GM12878 (cell line): ENCODE results near the gene SMIM7. TPM values are rescaled to one million over a fixed set of nuclear protein-coding genes. Genes with fewer than 3 reads are reported as not detected.

Experiments used
- ATAC-seq: fragments of 200-7000 bp; cut with Tn5 transposase; 3 replicates; pipeline ENCODE4 v1.9.1; 2020; ENCODE audit warnings: mild to moderate bottlenecking, moderate library complexity
- BruUV-seq: library from RNA; stranded (reverse); fragments of 400-500 nt; replicated peaks from 2 replicates; lab custom pipeline; 2021; lab: Mats Ljungman, UMichigan
- CTCF ChIA-PET: fragments of 300-600 bp; sonication (Branson Sonifier 250); formaldehyde crosslinking; extraction: SDS; loops from one replicate; lab custom pipeline; 2021; ENCODE audit warnings: inconsistent platforms; lab: Yijun Ruan, JAX
- POLR2A ChIA-PET: fragments of 350-600 bp; formaldehyde crosslinking; extraction: SDS; loops from one replicate; lab custom pipeline; 2021; ENCODE audit warnings: inconsistent platforms; lab: Charles Lee
- RAD21 ChIA-PET: fragments of 300-600 bp; sonication (Branson Sonifier 250); formaldehyde crosslinking; loops from one replicate; lab custom pipeline; 2023; ENCODE audit warnings: antibody characterized with exemption; ENCODE audit not compliant: unreplicated experiment; lab: Charles Lee
- SMC1A ChIA-PET: fragments of 300-600 bp; sonication (Branson Sonifier 250); formaldehyde crosslinking; loops from one replicate; lab custom pipeline; 2023; ENCODE audit not compliant: unreplicated experiment, uncharacterized antibody; lab: Charles Lee
- DNase-seq: peaks from one replicate; pipeline ENCODE4 v3.0.0-alpha.2; 2011; ENCODE audit warnings: low read depth, low spot score
- FAIRE-seq: peaks from 3 replicates; lab custom pipeline; 2011; peaks lifted over from hg19 to GRCh38; lab: Jason Lieb, UNC
- H2AFZ ChIP-seq: 2 replicates; pipeline ENCODE4 v1.6.0; 2011; ENCODE audit warnings: low read depth, low read length, control low read depth; ENCODE audit not compliant: control insufficient read depth
- H3K27ac ChIP-seq: 2 replicates; pipeline ENCODE4 v1.5.1; 2011; ENCODE audit warnings: control low read depth; ENCODE audit not compliant: control insufficient read depth, insufficient read depth
- H3K27me3 ChIP-seq, 2 experiments: replicated peaks in 1 of 2; 2 replicates each; pipeline versions ENCODE4 v1.6.0 to v1.6.1; 2011; ENCODE audit warnings: low read length in 1 of 2; ENCODE audit not compliant: control insufficient read depth in 2 of 2, insufficient read depth in 2 of 2
- H3K36me3 ChIP-seq, 2 experiments: 2 replicates each; pipeline ENCODE4 v1.5.1; 2011; ENCODE audit warnings: low read length in 1 of 2; ENCODE audit not compliant: control insufficient read depth in 2 of 2, insufficient read depth in 2 of 2
- H3K4me1 ChIP-seq: 2 replicates; pipeline ENCODE4 v1.6.1; 2011; ENCODE audit warnings: mild to moderate bottlenecking, low read length, moderate library complexity, mixed read lengths; ENCODE audit not compliant: control insufficient read depth, insufficient read depth
- H3K4me2 ChIP-seq: 2 replicates; pipeline ENCODE4 v1.6.0; 2011; ENCODE audit warnings: control low read depth; ENCODE audit not compliant: control insufficient read depth, insufficient read depth
- H3K4me3 ChIP-seq: fragments of 200-600 bp; sonication (generic); 2 replicates; pipeline ENCODE4 v1.5.1; 2016
- H3K79me2 ChIP-seq: 2 replicates; pipeline ENCODE4 v1.6.0; 2011; ENCODE audit warnings: low read length; ENCODE audit not compliant: control insufficient read depth, insufficient read depth
- H3K9ac ChIP-seq: 2 replicates; pipeline ENCODE4 v1.8.0; 2011; ENCODE audit warnings: low read length, control low read depth, mixed read lengths; ENCODE audit not compliant: control insufficient read depth, insufficient read depth
- H3K9me3 ChIP-seq: replicated peaks from 3 replicates; pipeline ENCODE4 v1.5.1; 2011; ENCODE audit warnings: mild to moderate bottlenecking, low read length; ENCODE audit not compliant: control insufficient read depth, insufficient read depth
- H4K20me1 ChIP-seq: 2 replicates; pipeline ENCODE4 v1.6.0; 2011; ENCODE audit not compliant: control insufficient read depth, insufficient read depth
- E4F1 ChIP-seq: fragments of 450-650 bp; IDR thresholded peaks from 2 replicates; pipeline ENCODE4 v1.6.1; 2018; ENCODE audit warnings: borderline replicate concordance, mild to moderate bottlenecking; ENCODE audit not compliant: partially characterized antibody
- FOS ChIP-seq: IDR thresholded peaks from 3 replicates; pipeline ENCODE4 v1.6.1; 2011; ENCODE audit warnings: borderline replicate concordance; ENCODE audit not compliant: insufficient read length; ENCODE audit errors: extremely low read depth
- JUNB ChIP-seq: IDR thresholded peaks from 2 replicates; pipeline ENCODE4 v1.6.1; 2016; ENCODE audit warnings: antibody characterized with exemption, mild to moderate bottlenecking
- NR2C2 ChIP-seq: IDR thresholded peaks from 2 replicates; pipeline ENCODE4 v1.6.1; 2011; ENCODE audit warnings: borderline replicate concordance, low read depth; ENCODE audit not compliant: control insufficient read depth, insufficient read length
- RUNX3 ChIP-seq: IDR thresholded peaks from 2 replicates; pipeline ENCODE4 v1.6.1; 2012; ENCODE audit warnings: low read length, inconsistent platforms
- WGBS: methylation state at CpG from one replicate; pipeline ENCODE4 v1.1.6; 2016; ENCODE audit warnings: low lambda C conversion rate; ENCODE audit not compliant: insufficient replicate concordance, insufficient coverage; ENCODE audit errors: missing lambda C conversion rate; 5-methylcytosine and 5-hydroxymethylcytosine counted together
- in situ Hi-C: fragments of 300-500 bp; cut with MboI; formaldehyde crosslinking; loops from 9 replicates; pipeline ENCODE4 v1.14.3; 2018; ENCODE audit warnings: mixed read lengths
- intact Hi-C: fragments of 100-400 bp; cut with micrococcal nuclease; formaldehyde crosslinking; loops from one replicate; pipeline ENCODE4 v1.14.2; 2022; ENCODE audit not compliant: unreplicated experiment
- polyA plus RNA-seq, 11 experiments: library from polyadenylated mRNA; depleted of rRNA in 4 of 11; unstranded in 6 of 11; stranded (reverse) in 5 of 11; fragments of >200 nt; fragmentation: Nextera tagmentation in 4 of 11; fragmentation: Illumina TruSeq in 1 of 11; extraction: Ambion mirVana in 4 of 11; extraction: Trizol in 1 of 11; gene quantifications; 1 replicate in 1 of 11; 2 replicates in 10 of 11; pipeline versions ENCODE4 v1.2.1 to v1.2.3, GENCODE V29; 2011 to 2016; ENCODE audit warnings: inconsistent platforms in 2 of 11, missing spikeins in 2 of 11, low read depth in 1 of 11
- total RNA-seq, 4 experiments: library from RNA; depleted of rRNA in 3 of 4; stranded (reverse); fragments of >200 nt in 3 of 4; fragmentation: Illumina TruSeq in 1 of 4; extraction: Trizol in 1 of 4; gene quantifications; 2 replicates each; pipeline versions ENCODE4 v1.2.1 to v1.2.3, GENCODE V29; 2013 to 2021
- TF ChIP-seq, protein P1 (sequence below): fragments of 450-650 bp; formaldehyde crosslinking; IDR thresholded peaks from 2 replicates; pipeline ENCODE4 v1.4.0; 2020; ENCODE audit warnings: mild to moderate bottlenecking, moderate library complexity

Gene SMIM7
- total and polyA plus RNA-seq, 10 of the 15 experiments (the other 5 are each of a cell fraction or from before 2014, with no cell fraction given): 45.7 to 170 (median 70.8) TPM

- TF ChIP-seq RUNX3 (no peak), FOS (no peak)
- Histone ChIP-seq H3K27ac (no peak overlapping the region), H3K4me1 (peaks cover 49% of the 10 kb centered on the region), H3K4me2 (0 out of 2 replicates have a peak overlapping the region, but pooled peaks have one; percentile 27), H3K79me2 (peaks cover 95% of the 10 kb centered on the region), H3K9ac (no peak overlapping the region), H3K9me3 (no peaks in the 10 kb centered on the region), H2AFZ (no peak overlapping the region), H3K36me3 (peaks cover 0 to 3% of the 10 kb centered on the region in 2 experiments; a peak in 3 of 4 replicates), H3K4me3 (no peak overlapping the region), H4K20me1 (peaks cover 11% of the 10 kb centered on the region; the same call in 1 of the 2 replicates), H3K27me3 (no peaks in the 10 kb centered on the region)
- no TSS peak for BruUV-seq
- POLR2A ChIA-PET: interaction anchor here (0.6 to 1.0 kb wide), 2 partner anchors 10 to 31 kb away, joined by 3 to 4 read pairs; no protein-coding TSS in a partner anchor
- no peak for FAIRE-seq
- in situ Hi-C loops (no loop called here), intact Hi-C loops (no loop called here)
- SMC1A ChIA-PET: interaction anchor here (1.0 to 4.5 kb wide), 2 partner anchors 10 to 27 kb away, joined by 3 to 26 read pairs; no protein-coding TSS in a partner anchor
- no peak for ATAC-seq
- WGBS: 75% methylated on average over 2 of the region's 2 CpGs
- CTCF ChIA-PET: interaction anchor here (2.4 kb wide), 1 partner anchor 10 kb away, joined by 5 read pairs; no protein-coding TSS in a partner anchor
- DNase-seq: no peak
- RAD21 ChIA-PET: interaction anchor here (0.6 kb wide), 1 partner anchor 27 kb away, joined by 3 read pairs; no protein-coding TSS in a partner anchor
These were observed 45.0 kb downstream of the SMIM7 start for GRCh38 chr19:16614941-16615340.

GRCh38 chr19:16613841-16614240 lies 46.1 kb downstream of the SMIM7 start:
- Histone ChIP-seq H3K9ac (no peak overlapping the region), H3K4me1 (peaks cover 54% of the 10 kb centered on the region), H3K27ac (no peak overlapping the region), H3K27me3 (no peaks in the 10 kb centered on the region), H3K36me3 (peaks cover 0 to 3% of the 10 kb centered on the region in 2 experiments; a peak in 3 of 4 replicates), H2AFZ (no peak overlapping the region), H4K20me1 (peaks cover 11% of the 10 kb centered on the region; the same call in 1 of the 2 replicates), H3K79me2 (peaks cover 95% of the 10 kb centered on the region), H3K4me2 (no peak overlapping the region), H3K9me3 (no peaks in the 10 kb centered on the region), H3K4me3 (no peak overlapping the region)
- BruUV-seq: no TSS peak
- in situ Hi-C loops: no loop called here
- POLR2A ChIA-PET: no interaction called here
- DNase-seq (no peak), FAIRE-seq (no peak), ATAC-seq (no peak)
- CTCF ChIA-PET: interaction anchor here (1.0 to 2.4 kb wide), 2 partner anchors 11 to 13 kb away, joined by 3 to 5 read pairs; no protein-coding TSS in a partner anchor
- WGBS: 96% methylated on average over 2 of the region's 2 CpGs
- intact Hi-C loops: no loop called here
- SMC1A ChIA-PET: interaction anchor here (1.4 to 4.5 kb wide), 2 partner anchors 11 to 26 kb away, joined by 4 to 26 read pairs; no protein-coding TSS in a partner anchor
- RAD21 ChIA-PET: interaction anchor here (0.7 to 1.0 kb wide), 2 partner anchors 86 to 157 kb away, joined by 3 read pairs; no protein-coding TSS in a partner anchor
- no peak for TF ChIP-seq E4F1
- TF ChIP-seq, protein P1, sequence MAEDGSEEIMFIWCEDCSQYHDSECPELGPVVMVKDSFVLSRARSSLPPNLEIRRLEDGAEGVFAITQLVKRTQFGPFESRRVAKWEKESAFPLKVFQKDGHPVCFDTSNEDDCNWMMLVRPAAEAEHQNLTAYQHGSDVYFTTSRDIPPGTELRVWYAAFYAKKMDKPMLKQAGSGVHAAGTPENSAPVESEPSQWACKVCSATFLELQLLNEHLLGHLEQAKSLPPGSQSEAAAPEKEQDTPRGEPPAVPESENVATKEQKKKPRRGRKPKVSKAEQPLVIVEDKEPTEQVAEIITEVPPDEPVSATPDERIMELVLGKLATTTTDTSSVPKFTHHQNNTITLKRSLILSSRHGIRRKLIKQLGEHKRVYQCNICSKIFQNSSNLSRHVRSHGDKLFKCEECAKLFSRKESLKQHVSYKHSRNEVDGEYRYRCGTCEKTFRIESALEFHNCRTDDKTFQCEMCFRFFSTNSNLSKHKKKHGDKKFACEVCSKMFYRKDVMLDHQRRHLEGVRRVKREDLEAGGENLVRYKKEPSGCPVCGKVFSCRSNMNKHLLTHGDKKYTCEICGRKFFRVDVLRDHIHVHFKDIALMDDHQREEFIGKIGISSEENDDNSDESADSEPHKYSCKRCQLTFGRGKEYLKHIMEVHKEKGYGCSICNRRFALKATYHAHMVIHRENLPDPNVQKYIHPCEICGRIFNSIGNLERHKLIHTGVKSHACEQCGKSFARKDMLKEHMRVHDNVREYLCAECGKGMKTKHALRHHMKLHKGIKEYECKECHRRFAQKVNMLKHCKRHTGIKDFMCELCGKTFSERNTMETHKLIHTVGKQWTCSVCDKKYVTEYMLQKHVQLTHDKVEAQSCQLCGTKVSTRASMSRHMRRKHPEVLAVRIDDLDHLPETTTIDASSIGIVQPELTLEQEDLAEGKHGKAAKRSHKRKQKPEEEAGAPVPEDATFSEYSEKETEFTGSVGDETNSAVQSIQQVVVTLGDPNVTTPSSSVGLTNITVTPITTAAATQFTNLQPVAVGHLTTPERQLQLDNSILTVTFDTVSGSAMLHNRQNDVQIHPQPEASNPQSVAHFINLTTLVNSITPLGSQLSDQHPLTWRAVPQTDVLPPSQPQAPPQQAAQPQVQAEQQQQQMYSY (CRISPR knock-in tag): no peak
- no peak for TF ChIP-seq JUNB
- TF ChIP-seq NR2C2: no peak
